ENCODE results near the gene FHOD1.

Gene FHOD1

DNA sequence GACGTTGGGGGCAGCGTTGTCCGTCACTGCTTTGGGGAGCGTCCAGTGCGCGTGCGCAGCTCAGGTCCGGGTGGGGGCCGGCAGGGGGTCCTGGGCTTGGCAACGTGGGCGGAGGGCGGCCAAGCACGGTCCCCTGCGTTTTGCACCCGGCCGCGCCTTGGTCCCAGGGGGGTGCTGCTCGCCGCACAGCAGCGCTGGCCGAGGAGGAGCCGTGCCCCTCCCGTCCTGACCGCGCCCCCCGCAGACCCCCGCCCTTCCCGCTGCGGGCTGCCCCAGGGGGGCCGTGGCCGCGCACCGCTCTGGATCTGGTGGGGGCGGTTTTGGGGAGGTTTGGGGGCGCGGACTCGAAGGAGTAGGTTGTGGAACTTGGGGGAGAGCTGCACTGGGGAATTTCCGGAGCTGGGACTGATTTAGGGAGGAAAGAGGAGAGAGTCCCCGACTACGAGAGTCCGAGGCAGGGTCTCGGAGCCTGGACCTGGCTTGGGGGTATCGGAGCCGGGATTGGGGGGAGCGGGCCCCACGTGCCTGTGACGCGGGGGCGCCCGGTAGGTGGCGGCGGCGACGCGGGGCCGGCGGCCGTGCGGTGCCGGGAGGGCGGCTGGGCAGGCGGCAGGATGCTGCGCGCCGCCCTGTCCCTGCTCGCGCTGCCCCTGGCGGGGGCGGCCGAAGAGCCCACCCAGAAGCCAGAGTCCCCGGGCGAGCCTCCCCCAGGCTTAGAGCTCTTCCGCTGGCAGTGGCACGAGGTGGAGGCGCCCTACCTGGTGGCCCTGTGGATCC, 1.3 kb upstream of the FHOD1 start, which contains the start of gene SLC9A5:
TSS of gene SLC9A5 (plus strand) at position 579 of the 777 bp plus-strand sequence. CDS start at position 615, 36 bp downstream.
- DNase-seq: no peak

DNA sequence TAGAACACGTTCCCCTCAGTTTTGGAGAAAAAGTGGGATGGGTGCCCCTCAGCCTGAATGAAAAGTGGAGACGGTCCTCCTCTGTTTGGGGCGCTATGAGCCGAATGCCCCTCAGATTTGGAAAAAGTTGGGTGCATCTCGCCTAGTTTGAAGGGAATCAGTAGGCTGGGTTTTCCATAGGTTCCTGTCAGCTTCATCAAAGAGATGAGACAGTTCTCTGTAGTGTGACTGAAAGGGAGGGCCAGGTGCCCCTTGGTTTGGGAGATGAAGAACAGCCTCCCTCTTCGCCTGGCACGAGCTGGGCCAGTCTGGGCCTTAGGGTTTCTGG, 756 bp upstream of the FHOD1 start:
- no peak for DNase-seq

DNA sequence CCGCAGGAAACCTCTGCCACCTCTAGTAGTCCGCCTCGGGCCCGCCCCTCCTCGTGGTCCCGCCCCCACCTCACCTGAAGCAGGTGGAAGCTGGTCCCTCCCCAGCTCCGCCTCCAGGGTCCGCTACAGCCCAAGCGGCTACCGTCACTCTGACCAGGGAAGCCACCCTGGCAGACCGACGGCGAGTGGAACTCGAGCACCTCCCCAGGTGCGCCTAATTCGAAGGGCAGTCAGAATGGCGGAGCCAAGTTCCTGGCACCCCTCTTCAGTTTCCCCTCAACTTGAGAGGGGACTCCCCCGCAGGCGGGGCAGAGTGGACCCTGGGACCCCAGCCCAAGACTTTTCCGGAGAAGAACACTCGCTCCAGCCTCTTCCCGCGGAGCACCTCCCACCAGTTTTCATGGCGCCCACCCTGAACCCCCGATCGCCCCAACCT, 507 bp downstream of the FHOD1 start:
- DNase-seq: peak; percentile 40 to 53

DNA sequence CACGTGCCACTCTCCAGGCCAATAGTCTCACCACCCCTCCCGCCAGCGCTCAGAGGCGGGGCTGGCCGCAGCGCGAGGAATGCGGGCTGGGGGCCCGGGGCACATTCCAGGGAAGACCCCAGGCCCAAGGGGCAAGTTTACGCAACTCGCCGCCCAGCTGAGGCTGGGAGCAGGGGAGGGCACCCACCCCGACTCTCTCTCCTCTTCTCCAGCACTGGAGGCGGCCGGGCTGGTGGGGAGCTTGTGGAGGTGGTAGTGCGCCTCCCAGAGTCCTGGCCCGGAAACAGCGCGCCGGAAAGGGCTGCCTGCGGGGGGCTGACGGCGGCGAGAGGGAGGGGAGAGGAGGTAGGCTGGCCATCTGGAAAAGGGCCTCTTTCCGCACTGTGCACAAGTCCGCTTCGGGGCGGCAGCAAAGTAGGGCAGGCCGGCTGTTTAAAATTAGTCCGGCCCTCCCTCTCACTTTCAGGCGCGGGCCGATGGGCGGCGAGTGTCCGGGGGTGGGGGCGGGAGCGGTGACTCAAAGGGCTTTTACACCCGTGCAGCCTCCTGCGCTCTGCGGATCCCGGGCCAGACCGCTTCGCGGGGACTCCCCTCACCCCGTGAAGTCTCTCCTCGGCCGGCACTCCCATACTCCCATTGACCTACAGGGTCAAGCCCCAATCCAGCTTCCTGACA, 1.1 kb downstream of the FHOD1 start:
- peak; percentile 24 to 25 for DNase-seq

DNA sequence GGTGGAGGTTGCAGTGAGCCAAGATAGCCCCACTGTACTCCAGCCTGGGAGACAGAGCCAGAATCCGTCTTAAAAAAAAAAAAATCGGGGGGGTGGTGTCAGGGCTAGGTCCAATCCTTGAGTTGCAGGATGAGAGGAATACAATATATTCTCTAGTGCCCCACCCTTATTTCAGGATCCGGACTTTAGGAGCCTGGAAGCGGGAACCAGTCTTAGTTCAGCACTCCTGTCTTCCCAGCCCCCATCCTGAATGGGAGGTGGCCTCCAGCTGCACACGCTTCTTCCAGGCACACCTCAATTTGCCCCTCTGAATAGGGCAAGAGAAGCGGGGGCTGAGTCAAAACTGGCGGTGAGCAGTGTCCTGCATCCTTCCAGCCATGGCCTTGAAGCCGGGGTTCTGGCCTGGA, 1.6 kb downstream of the FHOD1 start:
- no peak for DNase-seq

DNA sequence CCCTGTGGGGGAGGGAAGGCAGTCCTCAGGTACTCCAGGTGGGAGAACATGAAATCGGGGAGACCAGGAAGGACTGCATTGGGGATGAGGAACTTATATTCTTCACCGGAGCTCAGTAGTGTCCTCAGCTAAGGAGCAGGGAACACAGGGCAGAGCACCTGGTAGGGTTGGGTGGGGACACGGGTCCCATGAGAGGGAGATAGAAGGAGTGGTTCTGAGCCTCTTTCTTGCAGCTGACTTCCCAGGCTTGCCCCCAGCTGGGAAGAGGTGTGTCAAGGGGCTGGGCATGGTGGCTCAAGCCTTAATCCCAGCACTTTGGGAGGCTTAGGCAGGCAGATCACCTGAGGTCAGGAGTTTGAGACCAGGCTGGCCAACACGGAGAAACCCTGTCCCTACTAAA, 2.1 kb downstream of the FHOD1 start:
- DNase-seq: no peak

DNA sequence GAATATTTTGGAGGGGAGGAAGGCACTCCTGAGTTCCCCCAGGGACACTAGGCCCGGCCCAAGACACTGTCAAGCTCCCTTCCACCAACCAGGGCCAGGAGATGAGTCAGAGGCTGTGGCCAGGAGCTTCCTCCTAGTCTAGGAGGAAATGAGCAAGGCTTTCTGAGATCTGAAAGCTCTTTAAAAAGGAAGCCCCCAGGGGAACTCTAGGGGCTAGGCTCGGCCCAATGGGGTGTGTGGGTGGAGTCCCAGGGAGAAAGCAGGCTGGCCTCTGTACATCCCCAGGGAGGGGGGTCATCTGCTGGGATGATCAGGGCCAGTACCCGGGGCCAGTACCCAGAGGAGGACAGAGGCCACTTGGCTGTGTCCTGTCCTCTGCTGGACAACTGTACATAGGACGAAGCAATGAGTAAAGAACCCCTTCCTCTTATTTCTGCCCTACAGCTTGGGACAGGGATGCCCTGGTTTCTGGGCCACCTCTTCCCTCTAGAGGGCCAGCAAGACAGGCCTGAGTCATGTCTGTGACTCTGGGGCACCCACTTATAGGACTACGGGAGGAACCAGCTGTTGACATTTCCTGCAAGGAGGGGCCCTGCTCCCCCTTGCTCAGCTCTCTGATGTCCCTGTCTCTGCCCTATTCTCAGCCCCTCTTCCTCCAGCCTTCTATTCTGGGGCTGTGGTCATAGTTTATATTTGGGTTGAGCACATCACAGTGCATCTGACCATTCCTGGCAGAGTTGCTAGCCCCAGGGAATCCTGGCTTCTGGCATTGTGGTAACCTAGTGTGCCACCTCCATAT, 2.7 kb downstream of the FHOD1 start:
- DNase-seq: no peak

DNA sequence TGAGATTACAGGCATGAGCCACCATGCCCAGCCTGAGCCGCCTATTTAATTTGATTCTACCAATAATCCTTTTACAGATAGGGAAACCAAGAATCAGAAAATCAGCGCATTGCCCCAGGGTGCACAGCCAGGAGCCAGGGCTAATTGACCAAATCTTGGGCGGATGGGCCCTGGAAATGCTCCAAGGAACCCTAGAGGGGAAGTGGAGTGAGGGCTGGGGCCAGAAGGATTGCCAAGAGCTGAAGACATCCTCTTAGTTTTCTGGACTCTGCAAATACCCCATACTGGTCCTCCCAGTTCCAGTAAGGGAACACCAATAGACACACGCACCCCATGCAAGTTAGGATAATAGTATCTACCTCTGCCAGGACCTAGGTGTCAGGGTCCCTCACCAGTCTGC, 3.8 kb downstream of the FHOD1 start:
- no peak for DNase-seq

DNA sequence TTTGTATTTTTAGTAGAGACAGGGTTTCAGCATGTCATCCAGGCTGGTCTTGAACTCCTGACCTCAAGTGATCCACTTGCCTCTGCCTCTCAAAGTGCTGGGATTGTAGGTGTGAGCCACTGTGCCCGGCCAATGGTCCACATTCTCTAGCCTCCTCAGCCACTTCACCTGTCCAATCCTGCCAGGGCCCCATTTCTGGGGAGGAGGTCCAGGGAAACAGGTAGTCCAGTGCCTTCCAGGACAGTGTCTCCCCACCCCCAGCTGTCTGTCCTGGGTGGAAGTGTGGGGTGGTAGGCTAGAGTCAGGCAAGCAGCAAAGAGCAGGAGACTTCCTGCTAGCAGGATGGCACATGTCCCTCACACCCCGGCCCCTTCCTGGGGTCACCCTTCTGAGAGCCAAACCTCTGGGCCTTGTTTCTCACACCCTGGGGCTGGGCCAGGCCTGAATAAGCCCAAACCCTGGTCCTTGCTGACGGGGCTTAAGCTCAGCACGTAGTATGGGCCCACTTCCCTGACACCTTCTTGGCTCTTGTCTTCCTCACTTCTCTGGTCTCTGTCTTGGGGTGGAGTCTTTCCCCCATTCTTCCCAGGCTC, 5.0 kb downstream of the FHOD1 start:
- no peak for DNase-seq

DNA sequence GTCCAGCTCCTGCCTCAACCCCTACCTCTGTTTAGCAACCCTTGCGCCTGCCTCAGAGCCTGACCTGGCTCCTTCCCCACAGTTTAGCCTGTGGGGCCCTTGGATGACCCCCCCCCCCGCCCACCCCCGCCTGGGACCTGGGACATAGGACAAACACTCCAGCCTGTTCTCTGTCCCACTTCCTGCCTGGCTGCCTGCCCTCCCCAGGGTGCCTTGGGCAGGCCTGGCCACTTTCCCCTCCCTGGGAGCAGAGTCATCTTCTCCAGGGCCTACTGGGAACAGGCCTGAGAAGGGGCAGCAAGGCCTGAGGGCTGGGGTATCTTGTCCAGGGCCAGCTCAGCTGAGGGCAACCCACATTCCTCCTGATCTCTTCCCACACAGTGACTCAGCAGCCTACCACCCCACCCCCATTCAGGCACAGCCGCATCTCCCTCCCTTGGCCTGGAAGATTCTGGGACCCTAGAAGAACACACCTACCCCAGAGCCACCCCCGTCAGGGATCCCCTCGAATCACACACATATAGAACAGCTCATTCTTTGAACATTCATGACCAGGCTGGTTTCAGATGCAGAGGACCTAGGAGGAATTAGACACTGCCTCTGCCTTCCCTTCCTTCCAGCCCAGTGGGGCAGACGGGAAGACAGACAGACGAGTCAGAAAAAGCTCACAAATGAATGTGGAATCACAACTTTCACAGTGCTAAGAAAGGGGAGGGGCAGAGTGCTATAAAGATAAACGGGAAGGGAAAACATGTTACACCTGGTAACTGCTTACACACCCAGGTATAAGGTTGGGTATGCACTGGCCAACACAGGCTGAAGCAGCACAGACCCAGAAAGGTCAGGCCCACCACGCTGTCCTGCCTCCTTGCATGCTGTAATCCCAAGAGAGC, 6.0 kb downstream of the FHOD1 start:
- DNase-seq: no peak

DNA sequence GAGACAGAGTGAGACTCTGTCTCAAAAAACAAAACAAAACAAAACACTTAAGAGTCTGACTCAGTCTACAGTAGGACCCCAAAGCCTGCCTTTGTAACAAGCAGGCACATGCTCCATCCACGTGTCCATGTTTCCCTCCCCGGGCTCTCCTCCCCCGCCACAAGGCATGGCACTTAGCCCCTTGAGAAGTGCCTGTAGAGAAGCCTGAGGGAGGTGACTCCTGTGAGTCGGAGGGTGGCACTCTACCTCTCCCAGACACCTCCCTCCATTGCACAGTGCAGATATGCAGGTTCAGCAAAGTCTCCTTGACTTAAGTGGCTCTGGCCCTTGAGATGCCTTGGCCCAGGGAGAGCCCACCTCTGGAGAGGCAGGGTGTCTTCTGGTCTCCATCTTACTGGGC, 6.8 kb downstream of the FHOD1 start:
- no peak for DNase-seq

DNA sequence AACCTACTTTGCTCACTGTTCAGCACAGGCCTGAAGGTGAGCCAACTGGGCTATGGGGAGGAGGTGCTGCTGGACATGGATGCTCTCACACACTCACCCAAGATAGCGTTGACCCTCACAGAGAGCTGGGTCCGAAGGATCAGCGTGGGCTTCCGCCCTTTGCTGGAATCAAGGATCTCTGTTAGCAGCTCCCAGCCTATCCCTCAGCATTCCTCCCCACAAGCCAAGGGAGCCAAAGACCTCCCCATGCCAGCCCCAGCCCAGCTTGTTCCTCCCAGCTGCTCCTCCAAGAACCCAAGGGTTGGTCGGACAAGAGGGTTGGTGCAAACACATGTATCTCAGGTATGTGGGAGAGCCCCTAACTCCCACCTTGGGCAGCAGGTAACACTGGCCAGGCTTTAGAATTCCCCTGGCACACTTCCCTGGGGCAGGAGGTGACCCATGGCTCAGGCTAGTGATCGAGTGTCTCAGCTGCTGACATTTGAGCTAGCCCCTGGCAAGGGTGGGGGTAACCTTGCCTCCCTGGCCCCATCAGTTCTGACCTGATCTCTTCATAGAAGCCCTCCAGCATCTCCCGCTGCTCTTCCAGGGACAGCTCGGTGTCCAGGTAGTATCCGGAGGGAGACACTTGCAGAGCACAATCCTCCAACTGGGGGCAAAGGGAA, 8.3 kb downstream of the FHOD1 start:
- no peak for DNase-seq

DNA sequence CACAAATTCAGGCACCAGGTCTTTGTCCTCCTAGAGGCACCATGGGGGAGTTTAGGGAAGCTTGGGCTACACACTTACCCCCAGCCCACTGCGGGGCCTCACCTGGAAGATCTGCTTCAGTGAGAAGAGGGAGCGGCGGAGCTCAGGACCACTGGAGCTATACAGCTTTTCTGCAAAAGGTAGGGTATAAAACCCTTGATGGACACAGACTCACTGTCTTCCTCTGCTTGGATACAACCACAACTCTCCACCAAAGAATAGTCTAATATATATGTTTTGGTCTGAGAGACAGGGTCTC, 9.1 kb downstream of the FHOD1 start:
- DNase-seq: no peak

DNA sequence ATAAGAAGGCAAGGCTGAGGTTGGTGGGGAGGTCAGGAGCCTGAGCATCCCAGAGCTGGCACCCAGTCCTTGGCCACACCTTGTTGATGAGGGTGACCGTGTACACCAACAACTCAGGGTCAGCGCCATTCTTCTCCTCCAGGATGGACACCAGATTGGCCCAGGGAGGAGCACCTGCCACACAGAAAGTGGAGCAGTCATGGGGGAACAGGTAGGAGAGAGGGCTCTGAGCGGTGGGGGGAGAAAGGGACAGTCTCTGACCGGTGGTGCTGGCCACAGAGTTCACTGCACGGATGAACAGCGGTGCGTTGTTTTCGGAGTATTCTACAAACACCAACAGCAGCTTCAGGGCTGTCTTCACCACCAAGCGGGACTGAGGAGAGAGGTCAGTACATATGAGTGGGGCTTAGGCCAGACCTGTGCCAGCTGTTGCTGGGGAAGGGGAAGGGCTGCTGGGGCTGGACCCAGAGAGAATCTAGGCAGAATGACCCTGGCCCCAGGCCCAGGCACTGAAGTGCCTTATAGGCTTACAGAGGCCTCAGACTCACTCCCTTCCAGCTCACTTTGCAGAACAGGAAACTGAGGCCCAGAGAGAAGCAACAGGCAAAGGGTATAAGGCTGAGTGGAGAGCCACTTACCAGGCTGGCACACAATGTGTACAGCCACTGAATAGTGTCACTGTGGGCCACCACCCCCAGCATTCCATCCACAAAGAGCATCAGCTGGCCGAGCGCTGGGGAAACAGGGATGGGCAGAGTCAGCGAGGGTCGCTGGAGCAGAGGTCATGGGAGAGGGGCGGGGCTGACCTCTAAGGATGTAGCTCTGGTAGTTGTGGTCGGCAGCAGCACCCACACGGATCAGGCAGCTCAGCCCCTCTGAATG, 9.6 kb downstream of the FHOD1 start:
- DNase-seq: no peak

DNA sequence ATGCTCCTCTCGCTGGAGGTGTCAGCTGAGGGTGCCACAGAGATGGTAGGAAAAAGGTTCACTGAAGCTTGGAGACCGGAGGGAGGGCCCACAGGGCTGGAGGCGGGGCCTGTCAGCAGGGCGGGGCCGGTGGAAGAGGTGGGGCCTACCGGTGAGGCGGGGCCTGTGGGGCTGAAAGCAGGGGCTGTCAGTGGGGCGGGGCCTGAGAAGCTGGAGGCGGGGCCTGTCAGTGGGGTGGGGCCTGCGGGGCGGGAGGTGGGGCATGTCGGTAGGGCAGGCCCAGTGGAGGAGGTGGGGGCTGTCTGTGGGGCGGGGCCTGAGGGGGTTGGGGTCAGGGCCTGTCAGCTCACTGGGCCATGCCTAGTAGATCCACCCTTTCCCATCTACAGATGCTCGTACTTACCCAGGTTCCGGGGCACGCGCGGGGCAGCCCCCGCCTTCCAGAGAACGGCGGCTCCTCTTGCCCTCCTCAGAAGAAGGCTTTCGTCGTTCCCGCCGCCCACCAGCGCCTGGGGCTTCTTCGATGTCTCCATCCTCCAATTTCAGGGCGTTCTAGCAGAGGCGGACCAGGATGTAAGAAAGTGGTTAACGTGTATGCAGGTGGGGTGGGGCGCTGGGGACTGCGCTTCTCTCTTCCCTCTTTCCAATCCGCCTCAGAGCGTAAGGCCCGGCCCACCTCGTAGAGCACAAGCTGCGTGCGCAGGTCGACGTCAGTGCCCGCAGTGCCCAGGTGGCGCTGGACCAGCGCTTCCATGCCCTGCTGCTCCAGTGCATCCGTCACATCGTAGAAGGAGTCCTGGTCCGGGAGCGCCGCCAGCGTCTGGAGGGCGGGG, 10.5 kb downstream of the FHOD1 start:
- peak; percentile 65 to 66 for DNase-seq

DNA sequence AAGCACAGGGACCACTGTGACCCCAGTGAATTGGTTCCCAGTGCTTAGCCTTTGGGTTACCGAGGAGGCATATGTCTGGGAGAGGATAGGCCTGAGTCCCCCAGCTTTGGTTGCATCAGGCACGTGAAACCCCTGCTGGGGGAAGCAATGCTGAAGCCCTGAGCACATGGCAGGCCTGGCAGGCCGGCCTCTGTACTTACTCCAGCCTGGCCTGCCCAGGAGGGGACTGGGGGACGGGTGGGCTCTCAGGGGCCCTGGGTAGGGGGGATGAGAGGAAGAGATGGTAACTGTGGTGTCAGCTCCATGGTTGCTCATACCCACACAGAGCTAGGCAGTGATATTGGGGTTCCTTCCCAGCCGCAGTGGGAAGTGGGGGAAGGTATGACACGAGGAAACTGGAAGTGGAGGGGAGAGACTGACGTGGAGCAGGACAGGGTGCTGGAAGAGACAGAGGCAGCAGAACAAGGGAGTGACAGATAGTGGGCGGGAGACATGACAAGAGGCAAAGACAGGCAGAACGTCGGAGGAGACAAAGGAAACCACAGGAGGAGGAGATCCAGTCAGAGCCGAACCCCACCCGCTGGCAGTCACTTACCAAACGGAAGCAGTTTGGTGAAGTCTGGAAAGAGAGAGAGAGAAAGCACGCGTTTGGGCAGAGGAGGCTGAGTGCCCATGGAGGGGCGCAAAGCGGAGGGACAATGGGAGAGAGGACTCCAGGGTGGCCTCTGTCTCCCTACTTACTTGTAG, 11.3 kb downstream of the FHOD1 start:
- DNase-seq: no peak

DNA sequence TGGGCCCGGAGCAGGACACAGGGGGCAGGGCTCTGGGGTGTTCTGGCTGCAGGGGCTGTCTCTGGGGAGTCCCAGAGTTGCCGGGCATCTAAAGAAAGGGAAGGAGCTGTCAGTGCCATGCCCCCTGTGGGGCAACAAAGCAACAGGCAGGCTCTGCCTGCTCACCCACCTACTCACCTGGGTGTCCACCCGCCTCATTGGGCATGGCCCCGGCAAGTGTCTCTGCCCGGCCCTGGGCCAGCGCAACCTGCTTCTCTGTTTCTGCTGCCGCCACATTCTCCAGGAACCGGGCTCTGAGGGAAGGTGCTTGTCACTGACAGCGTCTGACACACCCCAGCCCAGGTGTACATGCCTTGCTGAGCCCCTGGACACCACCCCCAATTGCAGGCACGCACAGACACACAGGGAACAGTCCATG, 13.1 kb downstream of the FHOD1 start:
- no peak for DNase-seq

DNA sequence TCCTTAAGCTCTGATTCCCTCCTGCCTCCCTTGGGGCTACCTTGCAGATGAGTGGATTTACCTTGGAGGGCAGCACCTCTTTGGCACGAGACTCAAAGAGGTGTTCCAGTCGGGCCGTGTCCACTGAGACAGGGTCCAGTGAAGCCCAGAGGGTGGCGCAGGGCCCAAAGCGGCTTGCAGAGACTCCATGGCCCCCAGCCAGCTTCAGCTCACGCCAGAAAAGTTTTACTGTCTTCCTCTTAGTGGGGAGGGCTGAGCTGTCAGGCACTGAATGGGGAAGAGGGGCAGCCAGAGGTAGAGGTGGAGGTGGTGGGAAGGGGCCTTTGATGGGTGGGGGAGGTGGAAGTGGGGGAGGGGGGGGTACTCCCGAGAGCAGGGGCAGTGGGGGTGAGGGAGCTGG, 13.7 kb downstream of the FHOD1 start:
- DNase-seq: no peak

Data from NCI-H2081 (cell line).